BE2C (cell line): Measurements from ENCODE around the gene SOX14.

Source experiments
- DNase-seq: peaks from one replicate; pipeline ENCODE4 v3.0.0-alpha.2; 2020
- H3K27me3 ChIP-seq: fragments of 250-450 bp; sonication (Bioruptor Pico); 2 replicates; pipeline ENCODE4 v1.5.1; 2020; ENCODE audit warnings: mild to moderate bottlenecking
- H3K36me3 ChIP-seq: fragments of 250-450 bp; sonication (Bioruptor Pico); 2 replicates; pipeline ENCODE4 v1.5.1; 2020; ENCODE audit warnings: mild to moderate bottlenecking
- H3K4me1 ChIP-seq: fragments of 250-450 bp; sonication (Bioruptor Pico); 2 replicates; pipeline ENCODE4 v1.5.1; 2020
- H3K4me3 ChIP-seq: 2 replicates; pipeline ENCODE4 v1.5.1; 2011; ENCODE audit warnings: low read depth, low read length
- H3K9me3 ChIP-seq: fragments of 250-450 bp; sonication (Bioruptor Pico); 2 replicates; pipeline ENCODE4 v1.5.1; 2020
- CTCF ChIP-seq: IDR thresholded peaks from 2 replicates; pipeline ENCODE4 v1.5.1; 2012; ENCODE audit warnings: mild to moderate bottlenecking, low read depth, low read length

The SOX14 gene

GRCh38 chr3:137762674-137763593 lies 1.2 kb upstream of the SOX14 start:
- Histone ChIP-seq H3K4me1 (no peaks in the 10 kb centered on the region), H3K4me3 (no peak overlapping the region), H3K9me3 (no peaks in the 10 kb centered on the region), H3K36me3 (no peaks in the 10 kb centered on the region), H3K27me3 (peaks cover 91% of the 10 kb centered on the region)
- DNase-seq, result no peak
- no peak for TF ChIP-seq CTCF

GRCh38 chr3:137763594-137763938 lies 549 bp upstream of the SOX14 start:
- no peaks in the 10 kb centered on the region for H3K9me3 ChIP-seq
- no peak for TF ChIP-seq CTCF
- H3K4me1 ChIP-seq, result no peaks in the 10 kb centered on the region
- peaks cover 93% of the 10 kb centered on the region for H3K27me3 ChIP-seq
- DNase-seq, result no peak
- no peaks in the 10 kb centered on the region for H3K36me3 ChIP-seq
- H3K4me3 ChIP-seq, result no peak overlapping the region

DNA sequence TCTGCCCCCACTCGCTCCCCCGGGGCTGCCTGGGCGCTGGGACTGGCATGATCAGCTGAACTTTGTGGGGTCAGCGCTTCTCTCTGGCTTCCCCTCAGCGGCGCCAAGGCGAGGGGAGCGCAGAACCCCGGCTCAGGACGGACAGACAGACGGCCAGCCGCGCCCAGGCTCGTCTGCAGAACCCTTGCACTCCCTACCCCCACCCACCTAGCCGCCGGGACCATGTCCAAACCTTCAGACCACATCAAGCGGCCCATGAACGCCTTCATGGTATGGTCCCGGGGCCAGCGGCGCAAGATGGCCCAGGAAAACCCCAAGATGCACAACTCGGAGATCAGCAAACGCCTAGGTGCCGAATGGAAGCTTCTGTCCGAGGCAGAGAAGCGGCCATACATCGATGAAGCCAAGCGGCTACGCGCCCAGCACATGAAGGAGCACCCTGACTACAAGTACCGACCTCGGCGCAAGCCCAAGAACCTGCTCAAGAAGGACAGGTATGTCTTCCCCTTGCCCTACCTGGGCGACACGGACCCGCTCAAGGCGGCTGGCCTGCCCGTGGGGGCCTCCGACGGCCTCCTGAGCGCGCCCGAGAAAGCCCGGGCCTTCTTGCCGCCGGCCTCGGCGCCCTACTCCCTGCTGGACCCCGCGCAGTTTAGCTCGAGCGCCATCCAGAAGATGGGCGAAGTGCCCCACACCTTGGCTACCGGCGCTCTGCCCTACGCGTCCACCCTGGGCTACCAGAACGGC lies 621 bp downstream of the SOX14 start:
- H3K4me1 ChIP-seq, result no peaks in the 10 kb centered on the region
- no peaks in the 10 kb centered on the region for H3K36me3 ChIP-seq
- no peak for TF ChIP-seq CTCF
- peaks cover 97% of the 10 kb centered on the region for H3K27me3 ChIP-seq
- H3K4me3 ChIP-seq, result no peak overlapping the region
- no peak for DNase-seq
- no peaks in the 10 kb centered on the region for H3K9me3 ChIP-seq

GRCh38 chr3:137765310-137766033 lies 1.4 kb downstream of the SOX14 start:
- no peak for TF ChIP-seq CTCF
- Histone ChIP-seq H3K9me3 (no peaks in the 10 kb centered on the region), H3K4me3 (no peak overlapping the region), H3K36me3 (no peaks in the 10 kb centered on the region), H3K4me1 (no peaks in the 10 kb centered on the region), H3K27me3 (peaks cover 100% of the 10 kb centered on the region)
- no peak for DNase-seq

- DNase-seq, result no peak
- no peak overlapping the region for H3K4me3 ChIP-seq
- no peaks in the 10 kb centered on the region for H3K9me3 ChIP-seq
- no peak for TF ChIP-seq CTCF
- no peaks in the 10 kb centered on the region for H3K4me1 ChIP-seq
- H3K36me3 ChIP-seq, result no peaks in the 10 kb centered on the region
- peaks cover 100% of the 10 kb centered on the region for H3K27me3 ChIP-seq
Measured at GRCh38 chr3:137766041-137766875, 2.1 kb downstream of the SOX14 start.
